ENCODE measurements around the gene PTEN. TPM values are rescaled to one million over a fixed set of nuclear protein-coding genes. Genes with fewer than 3 reads are reported as not detected.

Gene PTEN
- total and polyA plus RNA-seq, 2 experiments from 2014 or later = 20.8 to 64.0 TPM

DNA sequence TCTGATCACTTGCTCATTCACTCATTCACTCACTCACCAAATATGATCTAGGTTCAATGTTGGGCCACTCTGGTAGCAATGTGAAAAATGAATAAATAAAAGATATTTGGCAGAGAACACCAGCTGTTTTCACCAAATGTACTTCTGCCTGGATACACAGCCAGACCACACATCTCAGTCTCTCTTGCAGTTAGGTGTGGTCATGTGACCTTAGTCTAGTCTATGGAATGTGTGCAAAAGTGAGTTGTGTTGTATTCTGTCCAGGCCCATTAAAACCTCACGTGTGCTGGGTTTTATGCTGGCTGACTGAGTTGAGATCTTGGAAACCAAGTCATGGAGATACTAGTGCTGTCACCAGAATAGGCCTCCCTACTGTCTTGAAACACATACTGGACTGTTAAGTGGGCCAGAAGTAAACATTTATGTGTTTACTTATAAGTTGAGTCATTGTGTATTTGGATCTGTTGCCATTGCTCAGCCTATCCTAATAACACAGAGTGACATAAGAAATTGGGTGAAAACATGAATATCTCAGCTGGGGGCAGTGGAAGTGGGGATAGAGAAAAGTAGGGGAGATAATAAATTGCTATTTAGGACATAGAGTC, 145.5 kb downstream of the PTEN start (continued):
- TF ChIP-seq, protein P1, sequence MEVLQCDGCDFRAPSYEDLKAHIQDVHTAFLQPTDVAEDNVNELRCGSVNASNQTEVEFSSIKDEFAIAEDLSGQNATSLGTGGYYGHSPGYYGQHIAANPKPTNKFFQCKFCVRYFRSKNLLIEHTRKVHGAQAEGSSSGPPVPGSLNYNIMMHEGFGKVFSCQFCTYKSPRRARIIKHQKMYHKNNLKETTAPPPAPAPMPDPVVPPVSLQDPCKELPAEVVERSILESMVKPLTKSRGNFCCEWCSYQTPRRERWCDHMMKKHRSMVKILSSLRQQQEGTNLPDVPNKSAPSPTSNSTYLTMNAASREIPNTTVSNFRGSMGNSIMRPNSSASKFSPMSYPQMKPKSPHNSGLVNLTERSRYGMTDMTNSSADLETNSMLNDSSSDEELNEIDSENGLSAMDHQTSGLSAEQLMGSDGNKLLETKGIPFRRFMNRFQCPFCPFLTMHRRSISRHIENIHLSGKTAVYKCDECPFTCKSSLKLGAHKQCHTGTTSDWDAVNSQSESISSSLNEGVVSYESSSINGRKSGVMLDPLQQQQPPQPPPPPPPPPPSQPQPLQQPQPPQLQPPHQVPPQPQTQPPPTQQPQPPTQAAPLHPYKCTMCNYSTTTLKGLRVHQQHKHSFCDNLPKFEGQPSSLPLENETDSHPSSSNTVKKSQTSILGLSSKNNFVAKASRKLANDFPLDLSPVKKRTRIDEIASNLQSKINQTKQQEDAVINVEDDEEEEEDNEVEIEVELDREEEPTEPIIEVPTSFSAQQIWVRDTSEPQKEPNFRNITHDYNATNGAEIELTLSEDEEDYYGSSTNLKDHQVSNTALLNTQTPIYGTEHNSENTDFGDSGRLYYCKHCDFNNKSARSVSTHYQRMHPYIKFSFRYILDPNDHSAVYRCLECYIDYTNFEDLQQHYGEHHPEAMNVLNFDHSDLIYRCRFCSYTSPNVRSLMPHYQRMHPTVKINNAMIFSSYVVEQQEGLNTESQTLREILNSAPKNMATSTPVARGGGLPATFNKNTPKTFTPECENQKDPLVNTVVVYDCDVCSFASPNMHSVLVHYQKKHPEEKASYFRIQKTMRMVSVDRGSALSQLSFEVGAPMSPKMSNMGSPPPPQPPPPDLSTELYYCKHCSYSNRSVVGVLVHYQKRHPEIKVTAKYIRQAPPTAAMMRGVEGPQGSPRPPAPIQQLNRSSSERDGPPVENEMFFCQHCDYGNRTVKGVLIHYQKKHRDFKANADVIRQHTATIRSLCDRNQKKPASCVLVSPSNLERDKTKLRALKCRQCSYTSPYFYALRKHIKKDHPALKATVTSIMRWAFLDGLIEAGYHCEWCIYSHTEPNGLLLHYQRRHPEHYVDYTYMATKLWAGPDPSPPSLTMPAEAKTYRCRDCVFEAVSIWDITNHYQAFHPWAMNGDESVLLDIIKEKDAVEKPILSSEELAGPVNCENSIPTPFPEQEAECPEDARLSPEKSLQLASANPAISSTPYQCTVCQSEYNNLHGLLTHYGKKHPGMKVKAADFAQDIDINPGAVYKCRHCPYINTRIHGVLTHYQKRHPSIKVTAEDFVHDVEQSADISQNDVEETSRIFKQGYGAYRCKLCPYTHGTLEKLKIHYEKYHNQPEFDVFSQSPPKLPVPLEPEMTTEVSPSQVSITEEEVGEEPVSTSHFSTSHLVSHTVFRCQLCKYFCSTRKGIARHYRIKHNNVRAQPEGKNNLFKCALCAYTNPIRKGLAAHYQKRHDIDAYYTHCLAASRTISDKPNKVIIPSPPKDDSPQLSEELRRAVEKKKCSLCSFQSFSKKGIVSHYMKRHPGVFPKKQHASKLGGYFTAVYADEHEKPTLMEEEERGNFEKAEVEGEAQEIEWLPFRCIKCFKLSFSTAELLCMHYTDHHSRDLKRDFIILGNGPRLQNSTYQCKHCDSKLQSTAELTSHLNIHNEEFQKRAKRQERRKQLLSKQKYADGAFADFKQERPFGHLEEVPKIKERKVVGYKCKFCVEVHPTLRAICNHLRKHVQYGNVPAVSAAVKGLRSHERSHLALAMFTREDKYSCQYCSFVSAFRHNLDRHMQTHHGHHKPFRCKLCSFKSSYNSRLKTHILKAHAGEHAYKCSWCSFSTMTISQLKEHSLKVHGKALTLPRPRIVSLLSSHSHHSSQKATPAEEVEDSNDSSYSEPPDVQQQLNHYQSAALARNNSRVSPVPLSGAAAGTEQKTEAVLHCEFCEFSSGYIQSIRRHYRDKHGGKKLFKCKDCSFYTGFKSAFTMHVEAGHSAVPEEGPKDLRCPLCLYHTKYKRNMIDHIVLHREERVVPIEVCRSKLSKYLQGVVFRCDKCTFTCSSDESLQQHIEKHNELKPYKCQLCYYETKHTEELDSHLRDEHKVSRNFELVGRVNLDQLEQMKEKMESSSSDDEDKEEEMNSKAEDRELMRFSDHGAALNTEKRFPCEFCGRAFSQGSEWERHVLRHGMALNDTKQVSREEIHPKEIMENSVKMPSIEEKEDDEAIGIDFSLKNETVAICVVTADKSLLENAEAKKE (CRISPR knock-in tag; IDR thresholded peaks at IDR 0.05) = no peak
- no peak for TF ChIP-seq JUNB (IDR thresholded peaks at IDR 0.05; ENCODE audit: unreplicated experiment)
- TF ChIP-seq EZH2phosphoT487 (IDR thresholded peaks at IDR 0.05; ENCODE audit: unreplicated experiment) = no peak
- TF ChIP-seq POLR2AphosphoS5 (IDR thresholded peaks at IDR 0.05; ENCODE audit: low read depth) = no peak
- TF ChIP-seq STAT1 (IDR thresholded peaks at IDR 0.05; ENCODE audit: unreplicated experiment) = no peak
- TF ChIP-seq, protein P2, sequence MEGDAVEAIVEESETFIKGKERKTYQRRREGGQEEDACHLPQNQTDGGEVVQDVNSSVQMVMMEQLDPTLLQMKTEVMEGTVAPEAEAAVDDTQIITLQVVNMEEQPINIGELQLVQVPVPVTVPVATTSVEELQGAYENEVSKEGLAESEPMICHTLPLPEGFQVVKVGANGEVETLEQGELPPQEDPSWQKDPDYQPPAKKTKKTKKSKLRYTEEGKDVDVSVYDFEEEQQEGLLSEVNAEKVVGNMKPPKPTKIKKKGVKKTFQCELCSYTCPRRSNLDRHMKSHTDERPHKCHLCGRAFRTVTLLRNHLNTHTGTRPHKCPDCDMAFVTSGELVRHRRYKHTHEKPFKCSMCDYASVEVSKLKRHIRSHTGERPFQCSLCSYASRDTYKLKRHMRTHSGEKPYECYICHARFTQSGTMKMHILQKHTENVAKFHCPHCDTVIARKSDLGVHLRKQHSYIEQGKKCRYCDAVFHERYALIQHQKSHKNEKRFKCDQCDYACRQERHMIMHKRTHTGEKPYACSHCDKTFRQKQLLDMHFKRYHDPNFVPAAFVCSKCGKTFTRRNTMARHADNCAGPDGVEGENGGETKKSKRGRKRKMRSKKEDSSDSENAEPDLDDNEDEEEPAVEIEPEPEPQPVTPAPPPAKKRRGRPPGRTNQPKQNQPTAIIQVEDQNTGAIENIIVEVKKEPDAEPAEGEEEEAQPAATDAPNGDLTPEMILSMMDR (conservative IDR thresholded peaks at IDR 0.05; ENCODE audit: low read depth in 2 of 2) = no peak
- no peak for TF ChIP-seq NANOG (IDR thresholded peaks at IDR 0.05; ENCODE audit: borderline replicate concordance)
- TF ChIP-seq EZH2 (IDR thresholded peaks at IDR 0.05; ENCODE audit: low read depth, unreplicated experiment) = no peak
- TF ChIP-seq, protein P3, sequence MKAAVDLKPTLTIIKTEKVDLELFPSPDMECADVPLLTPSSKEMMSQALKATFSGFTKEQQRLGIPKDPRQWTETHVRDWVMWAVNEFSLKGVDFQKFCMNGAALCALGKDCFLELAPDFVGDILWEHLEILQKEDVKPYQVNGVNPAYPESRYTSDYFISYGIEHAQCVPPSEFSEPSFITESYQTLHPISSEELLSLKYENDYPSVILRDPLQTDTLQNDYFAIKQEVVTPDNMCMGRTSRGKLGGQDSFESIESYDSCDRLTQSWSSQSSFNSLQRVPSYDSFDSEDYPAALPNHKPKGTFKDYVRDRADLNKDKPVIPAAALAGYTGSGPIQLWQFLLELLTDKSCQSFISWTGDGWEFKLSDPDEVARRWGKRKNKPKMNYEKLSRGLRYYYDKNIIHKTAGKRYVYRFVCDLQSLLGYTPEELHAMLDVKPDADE (IDR thresholded peaks at IDR 0.05) = no peak
- TF ChIP-seq ZNF114 (CRISPR knock-in tag; IDR thresholded peaks at IDR 0.05) = no peak

Measured in GM23338 (cell line).